Activated T-cell treated with anti-CD3 and anti-CD28 coated beads for 48 hours (primary cell): ENCODE data around the gene MRPL43.

ENCODE experiments used
- DNase-seq: peaks from one replicate; pipeline ENCODE4 v3.0.0-alpha.2; 2020; ENCODE audit warnings: low read depth

Gene MRPL43

DNA sequence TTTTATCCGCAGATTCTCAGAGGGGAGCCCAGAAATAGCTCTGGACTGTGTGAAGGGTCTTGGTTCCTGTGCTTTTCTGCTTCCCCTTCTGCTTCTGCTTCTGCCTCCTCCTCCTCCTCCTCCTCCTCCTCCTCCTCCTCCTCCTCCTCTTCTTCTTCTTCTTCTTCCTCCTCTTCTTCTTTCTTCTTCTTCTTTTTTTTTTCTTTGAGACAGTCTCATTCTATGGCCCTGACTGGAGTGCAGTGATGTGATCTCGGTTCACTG is 32.1 kb upstream of the MRPL43 start:
- no peak for DNase-seq

- peak; percentile 84 for DNase-seq
These were observed 31.5 kb upstream of the MRPL43 start for GRCh38 chr10:101018600-101019439.

DNA sequence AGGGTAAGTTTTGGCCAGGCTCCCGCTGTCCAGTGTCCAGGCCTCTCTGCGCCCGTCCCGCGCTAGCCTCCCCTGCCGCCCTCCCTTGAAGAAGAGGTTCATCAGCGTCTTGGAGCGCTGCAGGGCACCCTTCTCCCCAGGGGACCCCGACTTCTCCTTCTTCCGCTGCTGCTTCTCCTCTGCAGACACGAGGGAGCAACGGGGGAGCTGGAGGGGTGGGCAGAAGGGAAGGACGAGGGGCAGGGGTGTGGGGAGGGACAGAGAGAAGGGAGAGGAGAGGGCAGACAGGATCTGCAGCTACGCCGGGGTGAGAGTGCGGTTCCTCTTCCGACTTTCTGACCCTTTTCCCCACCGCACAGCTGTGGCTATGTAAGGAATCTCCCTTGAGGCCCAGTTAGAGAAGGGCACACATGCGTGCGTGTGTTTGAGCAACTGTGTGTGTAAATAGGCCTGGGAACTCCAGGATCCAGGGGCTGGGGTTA is 30.9 kb upstream of the MRPL43 start:
- DNase-seq = no peak

GRCh38 chr10:101016814-101017213 is 29.5 kb upstream of the MRPL43 start:
- DNase-seq = no peak

- no peak for DNase-seq
These were observed 28.3 kb upstream of the MRPL43 start for GRCh38 chr10:101015582-101015973.

DNA sequence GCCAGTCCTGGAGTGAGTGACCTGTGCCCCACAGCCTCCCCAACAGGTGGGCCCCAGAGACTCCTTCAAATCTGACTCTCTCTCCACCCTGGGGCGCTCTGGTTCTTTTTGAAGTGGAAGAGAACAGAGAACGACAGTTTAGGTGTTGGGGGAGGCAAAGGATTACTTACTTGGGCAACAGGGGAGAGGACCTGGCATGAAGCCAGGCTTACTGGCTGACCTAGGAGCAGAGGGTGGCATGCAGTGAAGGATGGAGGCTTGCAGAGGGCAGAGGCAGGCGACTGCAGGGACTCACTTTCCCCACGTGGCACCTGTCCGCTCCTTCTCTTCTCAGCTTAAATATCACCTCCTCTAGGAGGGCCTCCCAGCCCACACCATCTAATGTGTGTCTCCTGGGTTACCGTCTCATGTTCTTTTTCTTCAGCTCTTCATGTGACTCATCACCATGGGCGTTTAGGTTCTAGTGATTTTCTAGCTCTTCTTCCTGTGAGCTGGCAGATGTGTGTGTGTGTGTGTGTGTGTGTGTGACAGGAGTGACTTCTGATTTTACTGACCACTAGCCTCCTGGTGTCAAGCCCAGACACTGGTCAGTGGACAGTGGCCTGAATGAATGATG is 27.8 kb upstream of the MRPL43 start:
- no peak for DNase-seq

GRCh38 chr10:101014230-101014884 is 27.1 kb upstream of the MRPL43 start:
- peak; percentile 69 for DNase-seq

DNA sequence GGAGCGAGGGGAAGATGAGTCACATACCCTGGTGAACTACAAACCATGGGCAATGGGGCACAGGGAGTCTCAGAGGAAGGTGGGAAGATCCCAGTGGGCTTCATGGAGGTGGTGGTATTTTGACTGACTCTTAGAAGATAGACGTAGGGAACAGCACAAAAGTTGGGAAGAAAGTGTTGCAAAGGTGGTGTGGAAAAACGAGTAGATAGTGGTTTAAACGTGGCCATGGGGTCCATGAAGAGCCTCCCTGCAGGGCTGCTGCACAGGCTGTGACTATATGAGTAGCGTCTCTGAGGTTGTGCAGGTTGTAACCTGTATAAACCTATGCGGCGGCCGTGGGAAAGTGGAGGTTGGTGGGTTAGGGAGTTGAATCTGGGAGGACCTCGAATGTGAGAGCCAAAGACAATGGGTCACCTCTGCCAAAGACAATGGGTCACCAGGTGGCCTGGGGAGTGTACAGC is 26.1 kb upstream of the MRPL43 start:
- DNase-seq = no peak

- DNase-seq = peak; percentile 69
These were observed 25.4 kb upstream of the MRPL43 start for GRCh38 chr10:101012525-101013364.

DNA sequence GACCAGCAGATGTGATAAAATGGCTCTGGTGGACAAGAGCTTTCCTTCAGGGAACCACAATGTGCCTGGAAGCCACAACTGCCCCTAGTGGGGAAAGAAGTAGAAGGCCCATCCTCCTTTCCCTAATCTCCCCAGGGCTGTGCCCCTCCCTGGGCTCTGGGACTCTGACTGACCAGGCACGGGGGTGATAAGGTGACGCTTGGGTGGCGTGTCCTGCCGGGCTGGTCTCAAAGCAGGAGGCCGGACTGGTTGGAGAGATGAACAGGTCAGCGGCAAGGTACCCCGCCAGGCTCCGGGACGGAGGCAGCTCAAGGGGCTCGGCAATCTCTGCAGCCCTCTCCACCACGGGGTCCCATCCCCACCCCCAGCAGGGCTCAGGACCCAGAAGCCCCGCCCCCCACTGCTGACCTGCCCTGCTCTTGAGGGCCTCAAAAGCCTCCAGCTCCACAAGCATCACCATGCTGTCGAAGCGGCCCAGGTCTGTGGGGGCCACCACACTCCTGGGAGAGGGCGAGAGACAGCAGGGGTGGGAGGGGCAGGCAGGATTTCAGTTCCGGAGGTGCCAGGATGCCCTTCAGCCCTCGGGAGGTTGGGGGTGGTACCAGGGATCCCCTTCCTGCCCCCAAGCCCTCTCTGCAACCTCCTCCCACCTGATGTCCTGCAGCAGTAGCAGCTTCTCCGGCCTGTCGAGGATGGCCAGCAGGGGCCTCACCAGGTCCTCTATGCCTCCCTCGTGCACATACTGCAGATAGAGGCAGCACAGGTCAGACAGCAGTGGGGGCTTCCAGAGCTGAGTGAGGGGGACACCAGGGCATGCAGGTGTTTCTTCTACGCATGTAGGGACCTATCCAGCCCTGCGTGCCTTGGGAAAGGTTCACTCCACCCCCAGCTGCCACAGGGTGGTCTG is 24.5 kb upstream of the MRPL43 start:
- no peak for DNase-seq

DNA sequence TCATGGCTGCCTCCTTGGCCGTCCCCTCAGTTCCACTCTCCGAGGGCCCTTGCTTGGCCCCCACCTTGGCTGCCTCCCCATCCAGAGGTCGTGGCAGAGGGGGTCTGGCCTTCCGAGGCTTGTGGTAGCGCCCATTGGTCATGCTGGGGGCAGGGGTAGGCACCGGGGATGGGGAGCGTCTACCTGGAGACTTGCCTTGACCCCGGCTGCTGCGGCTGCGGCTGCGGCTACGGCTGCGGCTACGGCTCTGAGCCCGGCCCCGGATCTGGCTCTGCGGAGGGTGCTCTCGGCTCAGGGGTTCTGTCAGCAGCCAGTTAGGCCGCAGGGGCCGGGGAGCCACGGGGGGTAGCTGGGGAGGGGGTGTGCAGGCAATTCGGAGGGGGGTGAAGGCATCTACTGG is 23.0 kb upstream of the MRPL43 start:
- no peak for DNase-seq

DNA sequence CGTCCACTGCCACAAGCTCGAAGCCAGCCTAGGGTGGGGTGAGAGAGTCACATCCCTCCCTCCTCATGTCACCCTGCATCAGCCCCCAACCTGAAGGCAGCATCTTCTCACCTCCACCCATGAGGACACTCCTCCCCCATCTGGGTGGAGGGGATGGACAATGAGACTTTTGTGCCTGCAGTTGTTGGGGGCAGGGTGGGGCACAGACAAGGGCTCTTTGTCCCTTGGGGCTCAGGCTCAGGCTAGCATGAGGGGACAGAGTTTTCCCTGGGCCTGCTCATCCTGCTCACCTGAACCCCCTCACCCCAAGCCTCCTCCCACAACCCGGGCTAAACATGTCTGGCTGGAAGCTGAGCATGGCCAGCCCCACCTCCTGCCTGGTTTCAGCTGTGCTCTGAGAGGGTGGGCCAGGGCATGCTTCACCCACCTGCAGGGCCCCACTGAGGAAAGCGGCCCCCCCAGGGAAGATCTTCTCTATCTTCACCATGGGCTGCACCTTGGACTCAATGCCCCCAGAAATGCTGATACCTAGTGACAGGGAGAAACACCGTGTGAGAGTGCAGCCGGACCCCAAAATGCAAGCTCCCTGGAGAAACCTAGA is 21.6 kb upstream of the MRPL43 start:
- DNase-seq = no peak

GRCh38 chr10:101007915-101008822 is 20.9 kb upstream of the MRPL43 start:
- no peak for DNase-seq

DNA sequence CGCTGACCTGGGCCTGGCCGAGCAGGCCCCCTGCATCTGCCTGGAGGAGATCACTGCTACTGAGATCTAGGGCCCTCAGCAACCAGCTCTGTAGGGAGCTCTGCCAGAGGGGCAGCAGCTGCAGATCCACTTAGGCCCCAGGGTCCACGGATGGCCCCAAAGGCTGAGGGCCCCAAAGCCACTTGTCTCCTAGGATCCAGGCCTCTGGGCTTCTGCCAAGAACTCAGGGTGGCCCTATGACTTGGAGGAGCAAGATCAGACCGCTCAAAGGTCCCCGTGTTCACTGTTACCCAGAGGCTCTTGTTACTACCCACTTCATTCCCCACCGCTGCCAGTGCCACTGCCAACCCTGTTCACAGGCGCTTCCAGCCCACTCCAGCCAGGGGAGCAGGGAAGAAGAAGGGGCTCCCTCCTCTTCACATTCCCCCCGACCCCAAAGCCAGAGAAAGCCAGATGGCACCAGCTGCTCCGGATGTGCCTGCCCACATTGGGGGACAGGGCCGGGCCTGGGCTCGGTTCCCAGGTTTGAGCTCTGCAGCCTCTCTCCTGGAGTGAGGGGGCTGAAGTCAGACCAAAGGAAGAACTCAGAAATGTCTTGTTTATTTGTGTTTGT is 19.9 kb upstream of the MRPL43 start:
- DNase-seq = no peak

GRCh38 chr10:101006593-101007098 is 19.3 kb upstream of the MRPL43 start:
- DNase-seq = no peak

- DNase-seq = no peak
These were observed 18.7 kb upstream of the MRPL43 start for GRCh38 chr10:101005869-101006567.

DNA sequence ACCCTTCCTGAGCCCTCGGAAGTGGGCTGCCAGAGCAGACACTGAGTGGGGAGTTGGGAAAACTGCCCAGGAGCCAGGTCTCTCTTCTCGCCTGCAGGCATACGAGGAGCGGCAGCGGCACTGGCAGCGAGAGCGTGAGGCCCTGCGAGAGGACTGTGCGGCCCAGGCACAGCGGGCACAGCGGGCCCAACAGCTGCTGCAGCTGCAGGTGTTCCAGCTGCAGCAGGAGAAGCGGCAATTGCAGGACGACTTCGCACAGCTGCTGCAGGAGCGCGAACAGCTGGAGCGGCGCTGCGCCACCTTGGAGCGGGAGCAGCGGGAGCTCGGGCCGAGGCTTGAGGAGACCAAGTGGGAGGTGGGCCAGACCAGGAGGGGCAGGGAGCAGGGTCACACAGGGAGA is 18.1 kb upstream of the MRPL43 start:
- DNase-seq = no peak

DNA sequence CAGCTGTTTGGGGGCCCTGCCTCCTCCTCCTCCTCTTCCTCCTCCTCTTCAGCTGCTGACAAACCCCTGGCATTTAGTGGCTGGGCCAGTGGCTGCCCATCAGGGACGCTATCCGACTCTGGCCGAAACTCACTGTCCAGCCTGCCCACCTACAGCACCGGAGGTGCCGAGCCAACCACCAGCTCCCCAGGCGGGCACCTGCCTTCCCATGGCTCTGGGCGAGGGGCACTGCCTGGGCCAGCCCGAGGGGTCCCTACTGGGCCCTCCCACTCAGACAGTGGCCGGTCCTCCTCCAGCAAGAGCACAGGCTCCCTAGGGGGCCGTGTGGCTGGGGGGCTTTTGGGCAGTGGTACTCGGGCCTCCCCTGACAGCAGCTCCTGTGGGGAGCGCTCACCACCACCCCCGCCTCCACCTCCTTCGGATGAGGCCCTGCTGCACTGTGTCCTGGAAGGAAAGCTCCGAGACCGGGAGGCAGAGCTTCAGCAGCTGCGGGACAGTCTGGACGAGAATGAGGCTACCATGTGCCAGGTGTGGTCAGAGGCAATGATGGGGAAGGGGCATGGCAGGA is 16.4 kb upstream of the MRPL43 start:
- no peak for DNase-seq
